WTC11 (cell line): Measurements from ENCODE around the gene ARHGEF39. TPM values are rescaled to one million over a fixed set of nuclear protein-coding genes. Genes with fewer than 3 reads are reported as not detected.

Experiments
- ATAC-seq: fragments of 200-7000 bp; cut with Tn5 transposase; 2 replicates; pipeline ENCODE4 v1.10.0; 2021; ENCODE audit warnings: mild to moderate bottlenecking, moderate library complexity
- CTCF ChIA-PET: fragments of 300-600 bp; sonication (Branson Sonifier 250); formaldehyde crosslinking; loops from one replicate; lab custom pipeline; 2021; ENCODE audit warnings: antibody characterized with exemption; lab: Charles Lee
- POLR2A ChIA-PET: fragments of 350-600 bp; sonication (Branson Sonifier 250); formaldehyde crosslinking; loops from one replicate; lab custom pipeline; 2021; ENCODE audit warnings: antibody characterized with exemption; lab: Charles Lee
- DNase-seq: peaks from one replicate; pipeline ENCODE4 v3.0.0; 2021; ENCODE audit warnings: low spot score
- H3K27ac Mint-ChIP-seq: 2 replicates; pipeline ENCODE4 v1.8.0; 2021; ENCODE audit warnings: mixed read lengths
- H3K27me3 Mint-ChIP-seq: 2 replicates; pipeline ENCODE4 v1.8.0; 2021; ENCODE audit warnings: low read depth, mild to moderate bottlenecking, moderate library complexity, mixed read lengths
- H3K36me3 Mint-ChIP-seq: 2 replicates; pipeline ENCODE4 v1.8.0; 2021; ENCODE audit warnings: mixed read lengths
- H3K4me1 Mint-ChIP-seq: 2 replicates; pipeline ENCODE4 v1.8.0; 2022; ENCODE audit warnings: mixed read lengths
- H3K4me3 Mint-ChIP-seq: 2 replicates; pipeline ENCODE4 v1.8.0; 2021; ENCODE audit warnings: mild to moderate bottlenecking, moderate library complexity, mixed read lengths
- H3K9me3 Mint-ChIP-seq: 2 replicates; pipeline ENCODE4 v1.8.0; 2021; ENCODE audit warnings: mixed read lengths
- ARID4B ChIP-seq: sonication (generic); formaldehyde crosslinking; IDR thresholded peaks from 2 replicates; pipeline ENCODE4 v1.8.0; 2023; ENCODE audit warnings: missing genetic modification reagents, mild to moderate bottlenecking, borderline replicate concordance
- ATF1 ChIP-seq: sonication (generic); formaldehyde crosslinking; IDR thresholded peaks from 2 replicates; pipeline ENCODE4 v1.8.1; 2023; ENCODE audit warnings: mild to moderate bottlenecking, moderate library complexity, missing genetic modification reagents
- E2F1 ChIP-seq: sonication (generic); formaldehyde crosslinking; IDR thresholded peaks from 2 replicates; pipeline ENCODE4 v1.8.0; 2022; ENCODE audit warnings: mild to moderate bottlenecking, missing genetic modification reagents
- E2F4 ChIP-seq: sonication (generic); formaldehyde crosslinking; IDR thresholded peaks from 2 replicates; pipeline ENCODE4 v1.8.1; 2022; ENCODE audit warnings: low read depth, mild to moderate bottlenecking, moderate library complexity, missing genetic modification reagents, borderline replicate concordance
- E2F5 ChIP-seq: sonication (generic); formaldehyde crosslinking; IDR thresholded peaks from 2 replicates; pipeline ENCODE4 v1.8.1; 2022; ENCODE audit warnings: mild to moderate bottlenecking, moderate library complexity, missing genetic modification reagents
- GABPB1 ChIP-seq: sonication (generic); formaldehyde crosslinking; IDR thresholded peaks from 2 replicates; pipeline ENCODE4 v1.8.1; 2023; ENCODE audit warnings: mild to moderate bottlenecking, missing genetic modification reagents
- IRF1 ChIP-seq: sonication (generic); formaldehyde crosslinking; IDR thresholded peaks from 2 replicates; pipeline ENCODE4 v1.8.0; 2023; ENCODE audit warnings: missing genetic modification reagents
- JAZF1 ChIP-seq: fragments of 250-450 bp; sonication (Bioruptor Pico); IDR thresholded peaks from 2 replicates; pipeline ENCODE4 v1.9.0; 2021; ENCODE audit warnings: moderate library complexity, mild to moderate bottlenecking, inconsistent platforms
- KAT7 ChIP-seq: sonication (generic); formaldehyde crosslinking; IDR thresholded peaks from 2 replicates; pipeline ENCODE4 v1.8.1; 2023; ENCODE audit warnings: missing genetic modification reagents, mild to moderate bottlenecking, borderline replicate concordance
- MAX ChIP-seq: sonication (generic); formaldehyde crosslinking; IDR thresholded peaks from 2 replicates; pipeline ENCODE4 v1.8.0; 2022; ENCODE audit warnings: mild to moderate bottlenecking, missing genetic modification reagents
- NFE2L1 ChIP-seq: sonication (generic); formaldehyde crosslinking; IDR thresholded peaks from 2 replicates; pipeline ENCODE4 v1.8.1; 2023; ENCODE audit warnings: missing genetic modification reagents
- NR2C2 ChIP-seq: sonication (generic); formaldehyde crosslinking; IDR thresholded peaks from 2 replicates; pipeline ENCODE4 v1.8.0; 2022; ENCODE audit warnings: mild to moderate bottlenecking, missing genetic modification reagents
- OVOL2 ChIP-seq: fragments of 250-450 bp; sonication (Bioruptor Pico); IDR thresholded peaks from 2 replicates; pipeline ENCODE4 v1.9.0; 2021; ENCODE audit warnings: mild to moderate bottlenecking, borderline replicate concordance
- TCF7 ChIP-seq: sonication (generic); formaldehyde crosslinking; IDR thresholded peaks from 2 replicates; pipeline ENCODE4 v1.8.0; 2022; ENCODE audit warnings: mild to moderate bottlenecking, low read depth, missing genetic modification reagents, moderate library complexity
- ZMAT4 ChIP-seq: fragments of 250-450 bp; sonication (Bioruptor Pico); IDR thresholded peaks from 2 replicates; pipeline ENCODE4 v1.9.0; 2021; ENCODE audit warnings: mild to moderate bottlenecking
- ZNF138 ChIP-seq: sonication (generic); formaldehyde crosslinking; conservative IDR thresholded peaks from 2 replicates; pipeline ENCODE4 v1.8.1; 2022; ENCODE audit warnings: mild to moderate bottlenecking, moderate library complexity, missing genetic modification reagents
- ZNF232 ChIP-seq: sonication (generic); formaldehyde crosslinking; IDR thresholded peaks from 2 replicates; pipeline ENCODE4 v1.8.0; 2022; ENCODE audit warnings: mild to moderate bottlenecking, missing genetic modification reagents
- ZNF425 ChIP-seq: fragments of 250-450 bp; sonication (Bioruptor Pico); conservative IDR thresholded peaks from 2 replicates; pipeline ENCODE4 v1.9.0; 2021; ENCODE audit warnings: mild to moderate bottlenecking
- total RNA-seq: library from RNA; stranded (reverse); gene quantifications from 3 replicates; pipeline ENCODE4 v1.2.3, GENCODE V29; 2021

The ARHGEF39 gene
- total RNA-seq, 1 experiment from 2014 or later, result 23.8 TPM

GRCh38 chr9:35697486-35697885 is 32.5 kb upstream of the ARHGEF39 start:
- no peak overlapping the region for H3K4me3 Mint-ChIP-seq
- no peak overlapping the region for H3K27ac Mint-ChIP-seq
- DNase-seq, result no peak
- H3K4me1 Mint-ChIP-seq, result no peaks in the 10 kb centered on the region
- POLR2A ChIA-PET, result interaction anchor here (0.5 to 1.7 kb wide), 2 partner anchors 13 to 36 kb away, joined by 3 to 5 read pairs; no protein-coding TSS in a partner anchor
- CTCF ChIA-PET, result interaction anchor here (0.6 to 6.8 kb wide), 21 partner anchors 8 to 650 kb away, joined by 3 to 127 read pairs (median 11); partner anchors contain the start of genes ARHGEF39, CCDC107, CREB3 and RMRP
- TF ChIP-seq E2F5 (CRISPR knock-in tag), result no peak
- no peak for TF ChIP-seq TCF7 (CRISPR knock-in tag)
- no peak for TF ChIP-seq E2F1 (CRISPR knock-in tag)
- no peak for TF ChIP-seq GABPB1 (CRISPR knock-in tag)
- no peak for TF ChIP-seq ZMAT4 (CRISPR knock-in tag)
- no peak for TF ChIP-seq E2F4 (CRISPR knock-in tag)
- no peak for TF ChIP-seq ZNF138 (CRISPR knock-in tag)
- no peak for TF ChIP-seq NR2C2
- no peak for TF ChIP-seq IRF1 (CRISPR knock-in tag)
- no peak for TF ChIP-seq ARID4B (CRISPR knock-in tag)
- no peak for TF ChIP-seq KAT7 (CRISPR knock-in tag)
- TF ChIP-seq JAZF1 (CRISPR knock-in tag), result no peak
- no peak for TF ChIP-seq ATF1
- TF ChIP-seq MAX, result no peak
- no peak for TF ChIP-seq ZNF232
- TF ChIP-seq ZNF425 (CRISPR knock-in tag), result no peak
- TF ChIP-seq NFE2L1 (CRISPR knock-in tag), result no peak
- no peak for TF ChIP-seq OVOL2 (CRISPR knock-in tag)
- H3K27me3 Mint-ChIP-seq, result no peaks in the 10 kb centered on the region
- H3K36me3 Mint-ChIP-seq, result peaks cover 12% of the 10 kb centered on the region
- no peaks in the 10 kb centered on the region for H3K9me3 Mint-ChIP-seq
- ATAC-seq, result no peak
